Measurements from ENCODE around the gene AHSG. TPM values are rescaled to one million over a fixed set of nuclear protein-coding genes. Genes with fewer than 3 reads are reported as not detected.

The AHSG gene
- total RNA-seq, 4 donors from 2014 or later = not detected

DNA sequence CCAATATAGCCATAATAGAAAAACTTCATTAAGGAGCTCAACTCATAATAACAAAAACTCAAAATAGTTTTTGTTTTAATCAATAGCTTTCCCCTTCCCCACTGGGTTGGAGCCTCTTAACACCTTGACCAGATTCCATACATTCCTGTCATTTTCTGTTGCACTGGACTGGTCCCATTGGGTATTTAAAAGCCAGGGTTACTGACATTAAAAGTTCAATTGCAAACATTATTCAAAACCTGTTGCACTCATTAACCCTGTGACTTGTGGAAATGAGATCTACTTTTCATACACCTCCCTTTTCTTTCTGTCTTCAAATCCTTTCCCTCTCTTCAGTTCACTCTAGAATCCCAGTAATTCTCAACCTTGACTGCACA, 51.2 kb downstream of the AHSG start:
- Histone ChIP-seq H3K27ac (no peak overlapping the region), H3K27me3 (peaks cover 0 to 14% (median 0%) of the 10 kb centered on the region in 4 donors), H3K9me3 (no peaks in the 10 kb centered on the region), H3K36me3 (no peaks in the 10 kb centered on the region), H3K4me3 (no peak overlapping the region), H3K4me1 (no peaks in the 10 kb centered on the region)
- TF ChIP-seq POLR2A (IDR thresholded peaks at IDR 0.05) = no peak
- TF ChIP-seq, protein P1, sequence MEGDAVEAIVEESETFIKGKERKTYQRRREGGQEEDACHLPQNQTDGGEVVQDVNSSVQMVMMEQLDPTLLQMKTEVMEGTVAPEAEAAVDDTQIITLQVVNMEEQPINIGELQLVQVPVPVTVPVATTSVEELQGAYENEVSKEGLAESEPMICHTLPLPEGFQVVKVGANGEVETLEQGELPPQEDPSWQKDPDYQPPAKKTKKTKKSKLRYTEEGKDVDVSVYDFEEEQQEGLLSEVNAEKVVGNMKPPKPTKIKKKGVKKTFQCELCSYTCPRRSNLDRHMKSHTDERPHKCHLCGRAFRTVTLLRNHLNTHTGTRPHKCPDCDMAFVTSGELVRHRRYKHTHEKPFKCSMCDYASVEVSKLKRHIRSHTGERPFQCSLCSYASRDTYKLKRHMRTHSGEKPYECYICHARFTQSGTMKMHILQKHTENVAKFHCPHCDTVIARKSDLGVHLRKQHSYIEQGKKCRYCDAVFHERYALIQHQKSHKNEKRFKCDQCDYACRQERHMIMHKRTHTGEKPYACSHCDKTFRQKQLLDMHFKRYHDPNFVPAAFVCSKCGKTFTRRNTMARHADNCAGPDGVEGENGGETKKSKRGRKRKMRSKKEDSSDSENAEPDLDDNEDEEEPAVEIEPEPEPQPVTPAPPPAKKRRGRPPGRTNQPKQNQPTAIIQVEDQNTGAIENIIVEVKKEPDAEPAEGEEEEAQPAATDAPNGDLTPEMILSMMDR (IDR thresholded peaks at IDR 0.05) = no peak
- intact Hi-C loops (cut with DNase I) = no loop called here
- no peak for DNase-seq

DNA sequence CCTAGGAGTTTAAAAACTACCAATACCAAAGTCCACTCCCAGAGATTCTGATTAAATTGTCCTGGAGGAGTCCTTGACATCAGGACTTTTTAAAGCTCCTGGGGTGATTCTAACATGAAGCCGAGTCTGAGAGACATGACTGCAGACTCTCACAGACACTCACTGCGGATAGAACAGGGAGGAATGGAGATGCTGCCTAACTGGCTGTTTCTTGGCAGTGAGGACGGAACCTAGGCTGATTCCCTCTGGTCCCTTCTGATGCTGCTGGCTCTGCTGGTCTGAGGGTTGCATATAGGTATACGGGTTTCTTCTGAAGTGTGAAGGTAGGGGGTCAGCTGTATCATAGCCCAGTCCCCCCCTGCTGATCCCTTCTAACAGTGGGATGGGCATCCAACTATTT, 51.6 kb downstream of the AHSG start:
- 78 to 83% methylated on average over 3 to 4 of the region's 4 CpGs for WGBS, 2 donors
- no peak for DNase-seq
- TF ChIP-seq POLR2A (IDR thresholded peaks at IDR 0.05) = no peak
- TF ChIP-seq, protein P1 (IDR thresholded peaks at IDR 0.05) = no peak

DNA sequence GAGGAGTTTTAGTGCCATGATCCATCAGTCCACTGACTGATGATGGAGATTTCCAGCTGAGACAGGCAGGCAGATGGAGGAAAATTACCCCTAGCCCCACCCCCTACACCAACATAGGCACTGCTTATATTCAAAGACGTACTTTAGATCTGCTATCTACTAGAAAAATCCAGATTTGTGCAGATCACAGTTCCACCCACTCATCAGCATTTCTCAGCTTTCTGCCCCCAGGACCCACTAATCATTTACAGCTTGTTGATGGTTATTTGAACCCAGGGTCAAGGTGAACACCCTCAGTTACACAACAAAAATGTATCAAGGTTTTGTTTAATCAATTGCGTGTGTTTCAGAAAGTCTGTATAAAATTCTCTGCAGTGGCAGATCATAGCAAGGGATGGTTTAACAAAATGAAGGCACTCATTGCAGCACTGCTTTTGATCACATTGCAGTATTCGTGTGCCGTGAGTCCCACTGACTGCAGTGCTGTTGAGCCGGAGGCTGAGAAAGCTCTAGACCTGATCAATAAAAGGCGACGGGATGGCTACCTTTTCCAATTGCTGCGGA, 52.8 kb downstream of the AHSG start, which contains the start of gene HRG:
HRG (plus strand) TSS at position 390 of the 564 bp plus-strand sequence; CDS start at position 408, 18 bp downstream.
- Histone ChIP-seq H3K4me3 (no peak within 1 kb of the TSS), H3K9me3 (no peaks in the 10 kb centered on the region), H3K27ac (no peak within 1 kb of the TSS), H3K36me3 (no peaks in the 10 kb centered on the region), H3K4me1 (peaks cover 0 to 6% (median 0%) of the 10 kb centered on the region in 3 donors), H3K27me3 (peaks cover 0 to 14% (median 0%) of the 10 kb centered on the region in 4 donors)
- no peak for TF ChIP-seq POLR2A (IDR thresholded peaks at IDR 0.05)
- TF ChIP-seq, protein P1 (IDR thresholded peaks at IDR 0.05) = no peak
- DNase-seq = no peak
- intact Hi-C loops (cut with DNase I) = no loop called here
- WGBS, 2 donors = 84 to 91% methylated on average over 8 of the region's 8 CpGs

More for the DNA sequence above, 51.6 kb downstream of the AHSG start:
- Histone ChIP-seq H3K4me3 (no peak overlapping the region), H3K9me3 (no peaks in the 10 kb centered on the region), H3K36me3 (no peaks in the 10 kb centered on the region), H3K27ac (no peak overlapping the region), H3K4me1 (no peaks in the 10 kb centered on the region), H3K27me3 (peaks cover 0 to 14% (median 0%) of the 10 kb centered on the region in 4 donors)
- intact Hi-C loops (cut with DNase I) = no loop called here

DNA sequence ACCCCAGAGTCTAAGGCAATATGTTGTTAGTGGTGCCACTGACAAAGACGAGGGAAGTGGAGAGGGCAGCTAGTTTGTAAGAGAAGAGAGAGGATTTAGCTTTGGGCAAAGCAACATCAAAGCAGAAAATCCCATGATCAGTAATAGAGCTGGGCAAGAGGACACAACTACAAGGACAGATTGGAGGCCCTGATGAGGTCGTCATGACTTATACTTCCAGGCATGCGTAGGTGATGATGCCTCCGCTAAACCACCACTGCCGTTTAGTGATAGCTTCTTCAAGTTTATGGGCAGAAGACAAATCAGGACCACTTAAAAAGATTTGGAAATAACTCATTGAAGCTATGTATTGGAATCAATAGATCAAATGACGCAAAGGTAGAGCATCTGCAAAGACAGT, 55.6 kb downstream of the AHSG start:
- H3K36me3 ChIP-seq = no peaks in the 10 kb centered on the region
- intact Hi-C loops (cut with DNase I) = no loop called here
- H3K9me3 ChIP-seq = no peaks in the 10 kb centered on the region
- H3K4me3 ChIP-seq = no peak overlapping the region
- 76 to 78% methylated on average over 6 of the region's 6 CpGs for WGBS, 2 donors
- H3K27ac ChIP-seq = no peak overlapping the region
- peaks cover 0 to 23% (median 0%) of the 10 kb centered on the region in 4 donors for H3K27me3 ChIP-seq
- H3K4me1 ChIP-seq = peaks cover 0 to 6% (median 0%) of the 10 kb centered on the region in 3 donors
- TF ChIP-seq, protein P1 (IDR thresholded peaks at IDR 0.05) = no peak
- TF ChIP-seq POLR2A (IDR thresholded peaks at IDR 0.05) = no peak
- no peak for DNase-seq

DNA sequence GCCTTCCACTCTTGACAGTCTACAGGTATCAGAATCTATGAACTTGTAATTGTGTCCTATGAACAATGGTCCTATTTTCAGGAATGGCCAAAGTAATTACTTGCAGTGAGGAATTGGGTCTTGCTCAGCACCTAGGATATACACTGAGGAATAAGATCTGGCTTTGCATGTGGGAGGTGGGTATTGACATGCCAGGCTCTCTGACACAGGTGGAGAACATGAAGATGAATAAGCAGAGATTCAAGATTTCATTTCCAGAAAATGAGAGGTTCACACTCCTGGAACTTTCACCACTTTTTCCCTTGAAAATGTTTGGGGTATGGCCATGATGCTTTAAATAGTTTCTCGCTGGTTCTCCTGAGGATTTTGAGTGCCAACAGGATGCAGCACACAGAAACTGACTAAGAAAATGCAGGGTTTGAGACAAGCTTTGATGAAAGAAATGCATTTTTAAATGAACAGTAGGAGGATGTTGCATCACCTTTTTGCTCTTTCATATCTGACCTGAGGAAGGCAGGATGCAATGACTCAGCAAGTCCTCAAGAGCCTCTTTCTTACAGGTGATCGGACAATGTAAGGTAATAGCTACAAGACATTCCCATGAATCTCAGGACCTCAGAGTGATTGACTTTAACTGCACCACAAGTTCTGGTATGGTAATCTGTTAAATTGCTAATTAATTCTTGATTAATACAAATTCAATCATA, 56.7 kb downstream of the AHSG start:
- H3K4me1 ChIP-seq = peaks cover 0 to 6% (median 0%) of the 10 kb centered on the region in 3 donors
- DNase-seq = no peak
- no peak overlapping the region for H3K4me3 ChIP-seq
- 41 to 59% methylated on average over 2 of the region's 2 CpGs for WGBS, 2 donors
- TF ChIP-seq, protein P1 (IDR thresholded peaks at IDR 0.05) = no peak
- no peak for TF ChIP-seq POLR2A (IDR thresholded peaks at IDR 0.05)
- peaks cover 0 to 28% (median 0%) of the 10 kb centered on the region in 4 donors for H3K27me3 ChIP-seq
- H3K9me3 ChIP-seq = no peaks in the 10 kb centered on the region
- H3K27ac ChIP-seq = no peak overlapping the region
- intact Hi-C loops (cut with DNase I) = no loop called here
- no peaks in the 10 kb centered on the region for H3K36me3 ChIP-seq
